ENCODE results near the gene SEPTIN5. TPM values are rescaled to one million over a fixed set of nuclear protein-coding genes. Genes with fewer than 3 reads are reported as not detected.

SEPTIN5 gene
- total RNA-seq, 1 donor from 2014 or later = 9.3 TPM

DNA sequence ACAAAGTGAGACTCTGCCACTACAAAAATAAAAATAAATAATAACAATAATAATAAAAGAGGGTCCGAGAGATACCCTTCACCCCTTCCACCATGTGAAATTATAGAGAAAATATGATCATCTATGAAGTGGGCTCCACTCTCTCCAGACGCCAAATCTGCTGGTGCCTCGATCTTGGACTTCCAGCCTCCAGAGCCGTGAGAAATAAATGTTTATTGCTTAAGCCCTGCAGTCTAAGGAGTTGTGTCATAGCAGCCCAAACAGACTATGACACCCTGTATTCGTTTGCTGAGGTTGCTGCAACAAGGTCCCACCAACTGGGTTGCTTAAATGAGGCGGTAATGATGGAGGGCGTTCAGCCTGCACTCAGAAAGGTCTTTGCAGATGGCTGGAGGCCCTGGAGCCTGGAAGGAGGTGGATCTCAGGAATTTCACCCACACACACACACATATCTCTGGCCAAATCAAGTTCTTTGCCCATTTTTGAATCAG, 7.6 kb upstream of the SEPTIN5 start:
- Histone ChIP-seq H3K27ac (no peak overlapping the region), H3K4me1 (no peaks in the 10 kb centered on the region), H3K4me3 (no peak overlapping the region), H3K27me3 (ENCODE audit: low read depth) (no peaks in the 10 kb centered on the region), H3K36me3 (no peaks in the 10 kb centered on the region), H3K9me3 (no peaks in the 10 kb centered on the region)
- intact Hi-C loops (cut with DNase I) = no loop called here
- TF ChIP-seq, protein P1, sequence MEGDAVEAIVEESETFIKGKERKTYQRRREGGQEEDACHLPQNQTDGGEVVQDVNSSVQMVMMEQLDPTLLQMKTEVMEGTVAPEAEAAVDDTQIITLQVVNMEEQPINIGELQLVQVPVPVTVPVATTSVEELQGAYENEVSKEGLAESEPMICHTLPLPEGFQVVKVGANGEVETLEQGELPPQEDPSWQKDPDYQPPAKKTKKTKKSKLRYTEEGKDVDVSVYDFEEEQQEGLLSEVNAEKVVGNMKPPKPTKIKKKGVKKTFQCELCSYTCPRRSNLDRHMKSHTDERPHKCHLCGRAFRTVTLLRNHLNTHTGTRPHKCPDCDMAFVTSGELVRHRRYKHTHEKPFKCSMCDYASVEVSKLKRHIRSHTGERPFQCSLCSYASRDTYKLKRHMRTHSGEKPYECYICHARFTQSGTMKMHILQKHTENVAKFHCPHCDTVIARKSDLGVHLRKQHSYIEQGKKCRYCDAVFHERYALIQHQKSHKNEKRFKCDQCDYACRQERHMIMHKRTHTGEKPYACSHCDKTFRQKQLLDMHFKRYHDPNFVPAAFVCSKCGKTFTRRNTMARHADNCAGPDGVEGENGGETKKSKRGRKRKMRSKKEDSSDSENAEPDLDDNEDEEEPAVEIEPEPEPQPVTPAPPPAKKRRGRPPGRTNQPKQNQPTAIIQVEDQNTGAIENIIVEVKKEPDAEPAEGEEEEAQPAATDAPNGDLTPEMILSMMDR (IDR thresholded peaks at IDR 0.05) = no peak
- no peak for ATAC-seq
- no peak for DNase-seq

DNA sequence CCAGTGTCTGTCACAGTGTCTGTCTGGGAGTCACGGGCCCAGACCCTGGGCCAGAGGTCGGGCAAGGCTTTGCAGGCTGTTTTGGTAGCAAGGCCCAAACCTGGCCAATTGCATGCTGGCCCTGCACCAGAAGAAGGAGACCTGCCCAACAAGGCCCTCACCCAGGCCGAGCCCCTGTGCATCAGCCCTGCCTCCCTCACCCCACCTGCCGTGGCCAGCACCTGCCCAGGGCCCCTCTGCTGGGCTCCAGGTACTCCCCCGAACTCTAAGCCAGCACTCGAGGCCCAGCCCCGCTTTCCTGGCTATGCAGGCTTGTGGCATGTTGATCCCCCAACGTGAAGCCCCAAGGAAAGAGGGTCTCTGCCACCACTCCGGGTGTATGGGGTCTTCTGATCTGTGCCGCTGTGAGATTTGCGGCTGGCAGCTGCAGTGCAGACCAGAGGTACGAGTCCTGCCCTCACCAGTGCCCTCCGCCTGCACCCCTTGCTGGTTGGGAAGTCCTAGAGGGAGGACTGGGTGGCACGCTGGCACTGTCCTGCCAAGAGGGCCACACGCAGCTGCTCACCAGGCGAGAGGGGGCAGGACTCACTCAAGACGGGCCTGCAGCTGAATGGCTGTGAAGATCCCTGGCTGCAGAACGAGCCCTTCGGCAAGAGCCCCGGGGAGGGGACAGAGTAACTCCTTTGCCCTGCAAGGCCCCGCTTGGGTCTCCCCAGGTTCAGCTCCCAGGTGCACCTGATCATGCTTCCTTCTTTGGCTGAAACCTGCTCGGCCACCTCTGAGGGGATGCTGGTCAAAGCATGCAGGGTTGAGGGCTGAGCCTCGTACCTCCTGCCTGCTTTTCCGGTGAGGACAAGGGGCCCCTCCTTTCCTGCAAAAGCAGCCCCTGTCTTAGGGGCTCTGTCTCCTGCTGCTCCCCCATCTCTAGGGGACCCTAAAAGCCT, 6.7 kb upstream of the SEPTIN5 start:
- Histone ChIP-seq H3K4me1 (no peaks in the 10 kb centered on the region), H3K4me3 (no peak overlapping the region), H3K27ac (no peak overlapping the region), H3K9me3 (no peaks in the 10 kb centered on the region), H3K27me3 (ENCODE audit: low read depth) (no peaks in the 10 kb centered on the region), H3K36me3 (no peaks in the 10 kb centered on the region)
- TF ChIP-seq, protein P1 (IDR thresholded peaks at IDR 0.05) = no peak
- ATAC-seq (peak; percentile 18 to 45), DNase-seq (peak; percentile 37)
- intact Hi-C loops (cut with DNase I) = no loop called here

DNA sequence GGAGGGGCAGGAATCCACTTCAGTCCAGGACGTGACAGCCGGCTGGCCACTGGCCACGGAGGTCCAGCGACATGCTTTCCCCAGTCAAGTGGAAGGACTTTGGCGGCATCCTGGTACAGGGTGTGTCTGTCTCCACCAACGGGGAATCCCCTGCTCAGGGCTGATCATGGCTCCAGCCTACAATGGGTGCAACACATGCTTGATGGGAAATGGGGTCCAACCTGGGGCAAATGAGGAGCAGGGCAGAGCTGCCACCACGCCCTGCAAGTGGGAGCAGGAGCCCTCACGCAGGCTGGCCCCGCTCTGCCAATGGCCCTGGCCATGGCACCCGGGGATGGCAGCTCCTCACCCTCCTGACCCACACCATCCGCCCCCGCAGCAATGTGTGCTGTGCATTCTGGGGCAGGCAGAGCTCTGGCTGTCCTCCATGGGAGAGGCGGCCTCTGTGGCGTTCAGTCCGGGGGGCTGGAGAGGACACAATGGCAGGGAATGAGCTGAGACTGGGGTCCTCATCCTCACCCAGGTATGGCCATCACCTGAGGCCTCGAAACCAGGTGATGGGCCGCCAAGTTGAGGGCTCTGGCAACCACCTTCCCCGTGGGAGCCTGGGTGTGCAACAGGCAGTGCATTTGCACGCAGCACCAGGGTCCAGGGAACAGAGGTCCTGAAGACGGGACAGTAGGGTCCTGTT, 5.8 kb upstream of the SEPTIN5 start:
- Histone ChIP-seq H3K27me3 (ENCODE audit: low read depth) (peaks cover 6% of the 10 kb centered on the region), H3K27ac (no peak overlapping the region), H3K9me3 (no peaks in the 10 kb centered on the region), H3K4me3 (no peak overlapping the region), H3K36me3 (no peaks in the 10 kb centered on the region), H3K4me1 (no peaks in the 10 kb centered on the region)
- peak; percentile 68 for DNase-seq
- TF ChIP-seq, protein P1 (IDR thresholded peaks at IDR 0.05) = no peak
- intact Hi-C loops (cut with DNase I) = no loop called here
- ATAC-seq = peak; percentile 79 to 81

DNA sequence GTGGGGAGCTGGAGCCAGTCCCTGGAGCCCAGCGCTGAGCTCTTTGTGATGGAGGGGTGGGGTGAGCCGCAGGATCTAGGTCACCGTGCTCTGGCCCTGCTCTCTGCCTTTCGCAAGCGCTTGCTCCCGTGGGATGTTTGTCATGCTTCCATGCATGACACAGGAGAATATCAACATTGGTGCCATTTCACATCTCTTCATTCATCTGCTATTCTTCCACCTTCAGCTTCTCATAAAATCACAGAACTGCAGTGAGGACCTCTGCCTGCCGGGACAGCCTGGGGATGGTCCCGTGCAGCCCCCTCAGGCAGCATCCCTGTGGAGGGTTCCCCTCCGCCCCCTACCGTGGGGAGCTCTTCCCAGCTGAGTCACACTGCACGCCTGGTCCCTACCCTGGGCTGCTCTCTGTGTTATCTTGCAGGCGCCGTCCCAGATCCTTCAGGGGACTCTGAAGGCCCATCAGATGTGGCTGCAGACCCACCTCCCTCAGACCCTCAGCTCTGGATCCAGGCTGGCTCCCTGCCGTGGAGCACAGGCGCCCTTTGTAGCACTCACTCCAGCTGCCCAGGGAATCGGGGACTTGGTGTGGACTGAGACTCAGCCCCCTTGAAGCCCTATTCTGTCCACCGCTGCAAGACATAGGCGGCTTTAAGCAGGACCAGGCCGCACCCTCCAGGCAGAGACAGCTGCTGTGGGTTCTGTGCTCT, 5.1 kb upstream of the SEPTIN5 start:
- Histone ChIP-seq H3K27me3 (ENCODE audit: low read depth) (peaks cover 12% of the 10 kb centered on the region), H3K36me3 (no peaks in the 10 kb centered on the region), H3K27ac (no peak overlapping the region), H3K4me1 (no peaks in the 10 kb centered on the region), H3K4me3 (no peak overlapping the region), H3K9me3 (no peaks in the 10 kb centered on the region)
- ATAC-seq (no peak), DNase-seq (peak; percentile 18)
- TF ChIP-seq, protein P1 (IDR thresholded peaks at IDR 0.05) = no peak
- intact Hi-C loops (cut with DNase I) = no loop called here
